Activated CD4-positive, alpha-beta memory T cell treated with anti-CD3 and anti-CD28 coated beads for 36 hours (primary cell): ENCODE results near the gene DIO1. TPM values are rescaled to one million over a fixed set of nuclear protein-coding genes. Genes with fewer than 3 reads are reported as not detected.
"Not testable (repeated sequence)": the region's sequence is repeated elsewhere in the genome, so short reads cannot be mapped to it uniquely, and the experiment has no call there.

Experiments used
- CTCF ChIA-PET: fragments of 350-600 bp; sonication (Branson Sonifier 250); formaldehyde crosslinking; loops from one replicate; lab custom pipeline; 2021; ENCODE audit warnings: antibody characterized with exemption, inconsistent platforms; lab: Charles Lee
- POLR2A ChIA-PET: fragments of 350-600 bp; sonication (Branson Sonifier 250); formaldehyde crosslinking; loops from one replicate; lab custom pipeline; 2021; ENCODE audit warnings: antibody characterized with exemption; lab: Charles Lee
- DNase-seq: peaks from one replicate; pipeline ENCODE4 v3.0.0-alpha.2; 2020
- H3K27ac Mint-ChIP-seq: one replicate; pipeline ENCODE4 v1.8.0; 2021; ENCODE audit warnings: mixed read lengths
- H3K27me3 Mint-ChIP-seq: one replicate; pipeline ENCODE4 v1.8.0; 2021; ENCODE audit warnings: mixed read lengths
- H3K36me3 Mint-ChIP-seq: one replicate; pipeline ENCODE4 v1.8.0; 2021; ENCODE audit warnings: mixed read lengths
- H3K4me1 Mint-ChIP-seq: one replicate; pipeline ENCODE4 v1.8.0; 2021; ENCODE audit warnings: low read depth, mixed read lengths
- H3K4me3 Mint-ChIP-seq: one replicate; pipeline ENCODE4 v1.8.0; 2021; ENCODE audit warnings: mild to moderate bottlenecking, mixed read lengths
- H3K9me3 Mint-ChIP-seq: one replicate; pipeline ENCODE4 v1.8.0; 2021; ENCODE audit warnings: mixed read lengths
- intact Hi-C: fragments of 100-400 bp; cut with micrococcal nuclease; formaldehyde crosslinking; loops from one replicate; pipeline ENCODE4 v1.15.1; 2023
- total RNA-seq, 2 experiments: library from RNA; stranded (reverse); gene quantifications; one replicate each; pipeline ENCODE4 v1.2.3, GENCODE V29; 2021

Gene DIO1
- total RNA-seq, 2 experiments from 2014 or later: not detected

DNA sequence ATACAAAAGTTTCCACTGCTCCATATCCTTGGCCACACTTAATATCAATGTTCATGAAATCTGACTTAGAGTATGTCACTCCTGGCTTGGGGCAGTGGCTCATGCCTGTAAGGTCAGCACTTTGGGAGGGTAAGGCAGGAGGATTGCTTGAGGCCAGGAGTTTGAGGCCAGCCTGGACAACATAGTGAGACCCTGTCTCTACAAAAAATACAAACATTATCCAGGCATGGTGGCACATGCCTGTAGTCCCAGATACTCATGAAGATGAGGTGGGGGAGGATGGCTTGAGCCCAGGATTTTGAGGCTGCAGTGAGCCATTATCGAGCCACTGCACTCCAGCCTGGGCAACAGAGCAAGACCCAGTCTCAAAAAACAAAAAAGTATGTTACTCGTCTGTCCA, 18.8 kb upstream of the DIO1 start:
- intact Hi-C loops, H3K4me1 Mint-ChIP-seq, H3K9me3 Mint-ChIP-seq, H3K27me3 Mint-ChIP-seq, DNase-seq, H3K27ac Mint-ChIP-seq, H3K4me3 Mint-ChIP-seq, POLR2A ChIA-PET: not testable (repeated sequence)
- H3K36me3 Mint-ChIP-seq: peaks cover 29% of the 10 kb centered on the region
- CTCF ChIA-PET: interaction anchor here (1.0 to 5.2 kb wide), 5 partner anchors 9 to 84 kb away, joined by 3 to 76 read pairs (median 8); partner anchors contain the start of genes IFT25 and LRRC42

DNA sequence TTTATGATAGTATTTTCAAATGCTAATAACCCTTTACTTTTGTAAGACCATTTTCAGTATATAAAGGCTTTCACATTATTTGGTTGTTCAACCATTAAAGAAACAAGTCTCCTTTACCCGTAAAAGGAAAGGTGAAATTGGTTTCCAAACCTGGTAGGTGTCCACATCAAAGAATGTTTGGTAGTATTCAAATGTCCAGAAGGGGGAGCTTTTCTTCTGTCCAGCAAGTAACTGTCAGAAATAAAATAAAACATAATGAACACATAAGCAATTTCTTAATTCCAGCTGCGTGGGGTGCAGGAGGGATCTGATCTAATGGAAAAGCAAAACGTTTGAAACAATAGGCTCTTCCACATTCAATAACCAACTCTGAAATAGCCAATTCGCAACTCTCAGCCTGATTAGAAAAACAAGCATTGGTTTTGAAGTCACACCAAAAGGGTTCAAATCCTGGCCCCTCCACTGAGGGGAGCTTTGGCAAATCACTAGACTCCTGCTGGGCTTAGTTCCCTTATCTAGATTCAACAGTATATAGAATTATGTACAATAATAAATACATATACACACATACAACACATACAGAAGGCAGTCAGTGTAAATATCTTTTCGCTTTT, 15.4 kb upstream of the DIO1 start:
- H3K9me3 Mint-ChIP-seq: no peaks in the 10 kb centered on the region
- H3K27ac Mint-ChIP-seq: no peak overlapping the region
- no peak overlapping the region for H3K4me3 Mint-ChIP-seq
- DNase-seq: no peak
- POLR2A ChIA-PET: no interaction called here
- intact Hi-C loops: loop anchor here (1.0 kb wide), 2 partner anchors 71 to 81 kb away; no protein-coding TSS in a partner anchor
- CTCF ChIA-PET: interaction anchor here (0.6 to 5.2 kb wide), 20 partner anchors 8 to 611 kb away, joined by 3 to 78 read pairs (median 3); partner anchors contain the start of genes IFT25 and LRRC42
- H3K36me3 Mint-ChIP-seq: peaks cover 37% of the 10 kb centered on the region
- H3K4me1 Mint-ChIP-seq: no peaks in the 10 kb centered on the region
- no peaks in the 10 kb centered on the region for H3K27me3 Mint-ChIP-seq

DNA sequence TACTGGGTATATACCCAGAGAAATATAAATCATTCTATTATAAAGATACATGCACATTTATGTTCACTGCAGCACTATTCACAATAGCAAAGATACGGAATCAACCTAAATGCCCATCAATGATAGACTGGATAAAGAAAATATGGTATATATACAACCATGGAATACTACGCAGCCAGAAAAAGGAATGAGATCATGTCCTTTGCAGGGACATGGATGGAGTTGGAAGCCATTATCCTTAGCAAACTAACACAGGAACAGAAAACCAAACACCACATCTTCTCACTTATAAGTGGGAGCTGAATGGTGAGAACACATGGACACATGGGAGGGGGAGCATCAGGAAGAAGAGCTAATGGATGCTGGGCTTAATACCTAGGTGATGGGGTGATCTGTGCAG, 12.1 kb upstream of the DIO1 start:
- POLR2A ChIA-PET, H3K27me3 Mint-ChIP-seq: not testable (repeated sequence)
- peaks cover 38% of the 10 kb centered on the region for H3K36me3 Mint-ChIP-seq

DNA sequence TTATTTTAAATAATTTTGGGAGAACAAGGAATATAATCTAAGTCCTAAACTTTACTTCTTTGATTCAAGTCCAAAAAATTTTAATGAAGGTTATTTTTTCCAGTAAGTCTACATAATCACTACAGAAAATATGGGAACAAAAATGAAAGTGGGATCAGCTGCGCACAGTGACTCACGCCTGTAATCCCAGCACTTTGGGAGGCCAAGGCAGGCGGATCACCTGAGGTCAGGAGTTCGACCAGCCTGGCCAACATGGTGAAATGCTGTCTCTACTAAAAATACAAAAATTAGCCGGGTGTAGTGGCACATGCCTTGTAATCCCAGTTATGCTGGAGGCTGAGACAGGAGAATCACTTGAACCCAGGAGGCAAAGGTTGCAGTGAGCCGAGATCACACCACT, 10.4 kb upstream of the DIO1 start:
- H3K27ac Mint-ChIP-seq, intact Hi-C loops: not testable (repeated sequence)
- POLR2A ChIA-PET: interaction anchor here (1.0 kb wide), 1 partner anchor 62 kb away, joined by 3 read pairs; the partner anchor contains the start of gene IFT25

More for the DNA sequence above, 12.1 kb upstream of the DIO1 start:
- CTCF ChIA-PET: interaction anchor here (1.4 to 5.2 kb wide), 5 partner anchors 13 to 77 kb away, joined by 3 to 78 read pairs (median 5); no protein-coding TSS in a partner anchor
- H3K9me3 Mint-ChIP-seq, H3K27ac Mint-ChIP-seq, H3K4me3 Mint-ChIP-seq, intact Hi-C loops, H3K4me1 Mint-ChIP-seq, DNase-seq: not testable (repeated sequence)

DNA sequence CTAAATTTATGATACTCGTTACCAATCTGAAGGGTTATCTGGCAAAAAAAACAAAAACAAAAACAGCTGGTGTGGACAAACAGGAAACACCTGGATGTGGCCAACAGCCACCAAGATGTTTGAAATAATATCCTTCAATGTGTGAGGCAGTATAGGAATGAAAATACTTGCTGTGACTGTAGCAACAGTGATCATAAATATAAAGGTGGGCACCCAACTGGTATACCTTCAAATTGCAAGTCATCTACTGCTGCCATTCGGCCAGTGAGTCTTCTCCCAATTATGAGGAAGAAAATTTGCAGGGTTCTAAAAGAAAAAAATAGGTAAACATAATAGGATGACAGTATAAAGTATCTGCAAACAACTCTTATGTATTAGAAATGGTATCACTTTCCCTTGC, 5.3 kb upstream of the DIO1 start:
- intact Hi-C loops: loop anchor here (1.0 kb wide), 1 partner anchor 50 kb away; the partner anchor contains the start of gene NDC1
- no peaks in the 10 kb centered on the region for H3K9me3 Mint-ChIP-seq
- H3K4me1 Mint-ChIP-seq: peaks cover 29% of the 10 kb centered on the region

More for the DNA sequence above, 10.4 kb upstream of the DIO1 start:
- CTCF ChIA-PET: interaction anchor here (1.7 to 2.2 kb wide), 2 partner anchors 12 to 75 kb away, joined by 5 to 7 read pairs; no protein-coding TSS in a partner anchor
- not testable (repeated sequence) for H3K27me3 Mint-ChIP-seq, DNase-seq, H3K4me1 Mint-ChIP-seq, H3K9me3 Mint-ChIP-seq, H3K4me3 Mint-ChIP-seq
- peaks cover 33% of the 10 kb centered on the region for H3K36me3 Mint-ChIP-seq

DNA sequence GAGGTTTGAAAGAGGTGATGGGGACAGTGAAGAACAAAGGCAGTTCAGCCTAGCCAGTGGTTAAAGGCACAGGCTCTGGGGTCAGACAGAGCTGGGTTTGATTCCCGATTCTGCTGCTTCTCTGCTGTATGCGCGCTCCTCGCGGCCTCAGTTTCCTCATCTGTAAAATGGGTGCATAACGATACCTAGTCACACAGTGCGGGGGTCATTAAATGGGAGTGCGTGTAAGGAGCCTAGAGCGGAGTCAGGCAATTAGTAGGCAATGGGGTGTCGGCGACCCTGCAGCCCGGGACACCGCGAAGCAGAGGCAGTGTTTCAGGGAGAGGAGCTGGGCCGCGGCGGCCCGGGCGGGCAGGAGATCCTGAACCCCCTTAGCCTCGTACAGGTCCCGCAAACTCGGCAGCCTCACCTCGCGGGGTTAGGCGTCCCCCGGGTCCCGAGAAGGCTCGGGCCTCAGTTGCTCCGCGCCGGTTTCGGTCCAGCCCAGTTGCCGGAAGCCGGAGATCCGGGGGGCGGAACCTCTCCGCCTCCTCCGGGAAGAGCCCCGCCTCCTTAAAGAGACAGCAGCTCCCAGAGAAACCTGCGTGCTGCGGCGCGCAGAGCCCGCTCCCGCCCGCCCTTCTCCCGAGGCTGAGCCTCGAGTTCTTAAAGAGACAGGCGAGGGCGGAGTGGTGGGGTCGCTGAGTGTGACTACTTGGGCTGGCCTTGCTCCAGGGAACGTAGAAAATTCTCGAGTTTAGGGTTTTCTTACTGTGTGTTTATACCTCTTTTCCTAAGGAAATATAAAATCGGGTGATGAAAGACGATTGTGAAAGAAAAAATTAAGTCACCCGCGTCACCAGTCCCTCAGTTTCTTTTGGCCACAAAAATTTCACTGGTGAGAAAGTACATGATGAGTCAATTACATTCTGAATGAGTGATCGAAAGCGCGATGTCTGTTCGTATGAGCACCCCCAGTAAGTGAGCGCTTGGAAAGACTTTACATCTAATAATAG, 4.4 kb upstream of the DIO1 start, which contains the start of gene YIPF1:
Gene YIPF1 (minus strand): TSS at position 494 of the 995 bp plus-strand sequence. CDS start 860 bp downstream, outside the sequence.
- peak; percentile 93 for DNase-seq
- ChIA-PET CTCF (interaction anchor here (1.0 to 1.2 kb wide), 3 partner anchors 11 to 59 kb away, joined by 3 to 6 read pairs (median 3); partner anchors contain the start of gene IFT25), POLR2A (interaction anchor here (0.8 to 2.1 kb wide), 2 partner anchors 29 to 56 kb away, joined by 4 to 15 read pairs; partner anchors contain the start of genes IFT25 and LRRC42)
- peaks cover 9% of the 10 kb centered on the region for H3K36me3 Mint-ChIP-seq
- H3K4me1 Mint-ChIP-seq: peaks cover 29% of the 10 kb centered on the region
- intact Hi-C loops: loop anchor here (1.0 kb wide), 4 partner anchors 30 to 164 kb away; partner anchors contain the start of genes IFT25, NDC1, TCEANC2 and TMEM59
- H3K27me3 Mint-ChIP-seq: no peaks in the 10 kb centered on the region
- H3K4me3 Mint-ChIP-seq: peak within 1 kb of the TSS; percentile 96
- H3K27ac Mint-ChIP-seq: peak within 1 kb of the TSS; percentile 99
- H3K9me3 Mint-ChIP-seq: no peaks in the 10 kb centered on the region

More for the DNA sequence above, 5.3 kb upstream of the DIO1 start:
- ChIA-PET POLR2A (interaction anchor here (2.1 kb wide), 1 partner anchor 57 kb away, joined by 15 read pairs; the partner anchor contains the start of genes IFT25 and LRRC42), CTCF (interaction anchor here (0.6 kb wide), 1 partner anchor 71 kb away, joined by 3 read pairs; no protein-coding TSS in a partner anchor)
- Mint-ChIP-seq H3K36me3 (peaks cover 10% of the 10 kb centered on the region), H3K27ac (peak overlapping the region; percentile 99), H3K4me3 (peak overlapping the region; percentile 96), H3K27me3 (no peaks in the 10 kb centered on the region)
- no peak for DNase-seq

DNA sequence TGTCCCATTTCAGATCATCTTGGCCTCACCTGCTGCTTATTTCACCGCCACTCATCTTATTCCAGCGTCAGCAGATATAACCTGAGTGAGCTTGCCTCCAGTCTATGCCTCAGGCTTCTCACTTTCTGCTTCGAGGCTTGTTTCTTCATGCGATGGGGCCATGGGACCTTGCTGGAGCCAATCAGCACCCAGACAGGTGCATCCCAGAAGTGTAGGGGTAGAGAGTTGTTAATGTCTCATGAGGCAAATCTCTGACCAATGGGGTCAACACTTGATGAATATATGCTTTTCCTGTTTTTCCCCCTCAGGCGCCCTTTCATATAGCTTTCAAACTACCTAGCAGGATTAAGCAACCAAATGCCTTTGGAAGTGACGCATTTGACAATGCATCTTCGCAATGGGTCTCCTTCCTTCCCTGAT, 3.5 kb upstream of the DIO1 start:
- Mint-ChIP-seq H3K4me1 (peaks cover 29% of the 10 kb centered on the region), H3K27me3 (peaks cover 3% of the 10 kb centered on the region), H3K4me3 (peak overlapping the region; percentile 96), H3K27ac (peak overlapping the region; percentile 99), H3K9me3 (no peaks in the 10 kb centered on the region), H3K36me3 (peaks cover 9% of the 10 kb centered on the region)
- CTCF ChIA-PET: interaction anchor here (1.0 to 1.2 kb wide), 3 partner anchors 12 to 58 kb away, joined by 3 to 7 read pairs (median 3); partner anchors contain the start of genes IFT25 and LRRC42
- intact Hi-C loops: loop anchor here (1.0 kb wide), 3 partner anchors 29 to 163 kb away; partner anchors contain the start of genes IFT25, TCEANC2 and TMEM59
- DNase-seq: peak; percentile 54
- POLR2A ChIA-PET: interaction anchor here (0.8 to 2.1 kb wide), 2 partner anchors 30 to 55 kb away, joined by 4 to 15 read pairs; partner anchors contain the start of genes IFT25 and LRRC42

DNA sequence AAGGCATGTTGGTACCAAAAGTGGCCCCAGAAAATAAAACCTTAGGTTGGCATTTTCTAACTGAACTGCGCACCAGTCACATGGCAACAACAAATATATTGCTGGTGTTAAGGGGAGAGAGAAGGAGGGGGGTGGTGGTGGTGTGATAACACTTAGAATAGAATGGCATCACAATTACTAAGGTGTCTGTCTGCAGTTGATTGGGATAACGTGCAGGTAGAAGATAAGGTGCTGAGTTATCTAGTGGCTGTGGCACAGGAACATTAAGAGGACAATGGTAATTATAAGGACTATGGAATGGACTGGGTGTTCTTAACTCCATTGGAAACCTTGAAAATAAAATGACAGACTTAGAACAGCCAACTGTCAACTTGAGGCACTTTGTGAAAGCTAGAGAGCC, 3.0 kb upstream of the DIO1 start:
- H3K4me3 Mint-ChIP-seq: no peak overlapping the region
- H3K27ac Mint-ChIP-seq: no peak overlapping the region

DNA sequence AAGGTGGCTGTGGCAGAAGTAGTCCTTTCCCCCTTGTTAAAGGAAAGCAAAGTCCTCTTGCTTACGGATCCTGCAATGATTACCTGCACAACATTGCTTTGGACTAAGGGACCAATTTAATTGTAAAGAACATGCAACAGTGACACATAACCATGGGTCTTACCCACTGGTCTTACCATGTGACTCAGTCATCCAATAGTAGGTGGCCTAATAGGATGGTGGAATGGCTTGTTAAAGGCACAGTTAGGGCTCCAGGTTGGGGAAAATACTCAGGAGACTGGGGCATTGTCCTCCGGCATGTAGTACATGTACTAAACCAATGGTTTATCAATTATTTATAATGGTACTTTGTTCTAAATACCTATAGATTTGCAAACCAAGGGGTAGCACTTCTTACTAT, 2.3 kb upstream of the DIO1 start:
- intact Hi-C loops: no loop called here
- Mint-ChIP-seq H3K36me3 (peaks cover 4% of the 10 kb centered on the region), H3K9me3 (no peaks in the 10 kb centered on the region), H3K4me1 (peaks cover 27% of the 10 kb centered on the region), H3K27me3 (peaks cover 7% of the 10 kb centered on the region), H3K27ac (no peak overlapping the region), H3K4me3 (no peak overlapping the region)
- no peak for DNase-seq
- CTCF ChIA-PET: no interaction called here
- POLR2A ChIA-PET: no interaction called here

More for the DNA sequence above, 3.0 kb upstream of the DIO1 start:
- Mint-ChIP-seq H3K9me3 (no peaks in the 10 kb centered on the region), H3K36me3 (peaks cover 6% of the 10 kb centered on the region), H3K27me3 (peaks cover 7% of the 10 kb centered on the region), H3K4me1 (peaks cover 28% of the 10 kb centered on the region)
- POLR2A ChIA-PET: no interaction called here
- intact Hi-C loops: no loop called here
- no peak for DNase-seq
- CTCF ChIA-PET: interaction anchor here (1.0 to 1.2 kb wide), 2 partner anchors 13 to 55 kb away, joined by 3 to 7 read pairs; partner anchors contain the start of genes IFT25 and LRRC42

DNA sequence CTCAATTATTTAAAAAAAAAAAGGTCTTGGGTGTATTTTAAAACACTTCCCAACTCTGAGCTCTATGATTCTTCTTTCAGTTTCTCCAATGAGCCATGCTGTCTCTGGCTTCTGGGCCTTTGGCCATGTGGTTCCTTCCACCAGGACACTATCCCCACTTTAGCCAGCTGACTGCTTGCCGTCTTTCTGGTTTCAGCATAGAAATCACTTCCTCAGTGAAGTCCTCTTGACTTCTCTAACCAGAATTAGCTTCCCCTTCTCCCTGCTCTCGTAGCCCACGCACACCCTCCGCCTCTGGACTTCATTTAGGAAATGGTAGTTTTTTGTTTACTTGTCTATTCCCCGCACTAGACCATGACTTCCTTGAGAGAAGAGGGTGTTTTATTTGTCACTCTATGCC, 1.1 kb upstream of the DIO1 start:
- no peak overlapping the region for H3K4me3 Mint-ChIP-seq
- ChIA-PET POLR2A (no interaction called here), CTCF (interaction anchor here (1.1 kb wide), 1 partner anchor 14 kb away, joined by 3 read pairs; no protein-coding TSS in a partner anchor)
- no peaks in the 10 kb centered on the region for H3K9me3 Mint-ChIP-seq
- no peak overlapping the region for H3K27ac Mint-ChIP-seq
- no peak for DNase-seq
- H3K27me3 Mint-ChIP-seq: peaks cover 7% of the 10 kb centered on the region
- intact Hi-C loops: no loop called here
- H3K36me3 Mint-ChIP-seq: no peaks in the 10 kb centered on the region
- H3K4me1 Mint-ChIP-seq: peaks cover 26% of the 10 kb centered on the region

DNA sequence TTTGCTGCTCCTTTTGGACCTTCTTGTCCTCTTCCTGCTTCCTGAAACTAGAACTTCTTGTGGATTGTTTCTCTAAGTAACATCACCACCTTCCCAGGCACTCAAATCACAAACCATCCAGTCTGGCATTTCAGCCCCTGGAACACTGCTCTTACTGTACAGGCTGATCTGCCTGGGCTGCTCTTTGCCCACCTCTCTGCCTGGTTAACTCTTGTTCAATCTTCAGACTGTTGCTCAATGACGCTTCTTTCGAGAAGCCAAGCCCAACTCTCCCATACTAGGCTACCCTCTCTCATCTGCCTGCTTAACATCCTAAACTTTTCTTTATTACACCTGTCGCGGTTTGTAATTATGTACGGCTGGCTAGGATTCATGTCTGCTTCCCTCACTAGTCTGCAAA, 657 bp downstream of the DIO1 start:
- ChIA-PET CTCF (interaction anchor here (0.7 to 1.8 kb wide), 3 partner anchors 12 to 65 kb away, joined by 3 to 5 read pairs (median 3); no protein-coding TSS in a partner anchor), POLR2A (no interaction called here)
- Mint-ChIP-seq H3K36me3 (no peaks in the 10 kb centered on the region), H3K27ac (no peak overlapping the region), H3K4me3 (no peak overlapping the region), H3K27me3 (peaks cover 7% of the 10 kb centered on the region), H3K9me3 (no peaks in the 10 kb centered on the region), H3K4me1 (peaks cover 17% of the 10 kb centered on the region)
- intact Hi-C loops: no loop called here
- DNase-seq: no peak
